IPS DF 4.7 (cell line): ENCODE data around the gene DGCR8.
"Not testable (repeated sequence)": the region's sequence is repeated elsewhere in the genome, so short reads cannot be mapped to it uniquely, and the experiment has no call there.

Experiments used
- DNase-seq: peaks from one replicate; pipeline ENCODE4 v3.0.0-alpha.2; 2013; ENCODE audit warnings: low spot score; ENCODE audit errors: extremely low read depth

The DGCR8 gene

GRCh38 chr22:20066617-20067383, 13.2 kb upstream of the DGCR8 start:
- no peak for DNase-seq

GRCh38 chr22:20067384-20067682, 12.7 kb upstream of the DGCR8 start:
- DNase-seq: not testable (repeated sequence)

GRCh38 chr22:20068640-20069039, 11.4 kb upstream of the DGCR8 start:
- DNase-seq: no peak

- no peak for DNase-seq
Observed at GRCh38 chr22:20069331-20070042, 10.6 kb upstream of the DGCR8 start.

- no peak for DNase-seq
Observed at GRCh38 chr22:20071524-20071972, 8.5 kb upstream of the DGCR8 start.

GRCh38 chr22:20076627-20077172, 3.3 kb upstream of the DGCR8 start:
- no peak for DNase-seq

- no peak for DNase-seq
Observed at GRCh38 chr22:20080445-20080775, 369 bp downstream of the DGCR8 start.

GRCh38 chr22:20080776-20081654, 974 bp downstream of the DGCR8 start:
- no peak for DNase-seq

- DNase-seq: no peak
Observed at GRCh38 chr22:20083157-20083890, 3.3 kb downstream of the DGCR8 start.

- no peak for DNase-seq
Observed at GRCh38 chr22:20083891-20084546, 4.0 kb downstream of the DGCR8 start.

GRCh38 chr22:20084547-20085413, 4.7 kb downstream of the DGCR8 start:
- DNase-seq: no peak

- no peak for DNase-seq
Observed at GRCh38 chr22:20085651-20086050, 5.6 kb downstream of the DGCR8 start.

GRCh38 chr22:20086101-20086599, 6.1 kb downstream of the DGCR8 start:
- no peak for DNase-seq

GRCh38 chr22:20086763-20087162, 6.7 kb downstream of the DGCR8 start:
- no peak for DNase-seq

GRCh38 chr22:20087319-20088262, 7.5 kb downstream of the DGCR8 start:
- DNase-seq: no peak

GRCh38 chr22:20088263-20088648, 8.2 kb downstream of the DGCR8 start:
- DNase-seq: no peak

GRCh38 chr22:20089226-20089976, 9.4 kb downstream of the DGCR8 start:
- DNase-seq: no peak
